SK-N-SH (cell line): ENCODE results near the gene GFOD2. TPM values are rescaled to one million over a fixed set of nuclear protein-coding genes. Genes with fewer than 3 reads are reported as not detected.

ENCODE experiments used
- CTCF ChIA-PET: fragments of 300-600, 350-600 bp; formaldehyde crosslinking; extraction: SDS; loops from one replicate; lab custom pipeline; 2021; lab: Yijun Ruan, JAX
- POLR2A ChIA-PET: fragments of 350-600 bp; sonication (Branson Sonifier 250); formaldehyde crosslinking; extraction: SDS; loops from one replicate; lab custom pipeline; 2020; ENCODE audit warnings: antibody characterized with exemption, inconsistent platforms; lab: Yijun Ruan, JAX
- DNase-seq: peaks from one replicate; pipeline ENCODE4 v3.0.0; 2012
- H2AFZ ChIP-seq: fragments of 200-600 bp; sonication (generic); 2 replicates; pipeline ENCODE4 v1.8.1; 2016; ENCODE audit warnings: antibody characterized with exemption, mild to moderate bottlenecking, low read depth
- H3F3A ChIP-seq: fragments of 200-600 bp; sonication (generic); replicated peaks from 2 replicates; pipeline ENCODE3; 2016; ENCODE audit warnings: antibody characterized with exemption, mild to moderate bottlenecking; ENCODE audit not compliant: insufficient read depth
- H3K27ac ChIP-seq, 2 experiments: fragments of 200-500 bp in 1 of 2; fragments of 200-600 bp in 1 of 2; sonication (Bioruptor generic) in 1 of 2; sonication (generic), shearing (Covaris generic) in 1 of 2; 2 replicates each; pipeline versions ENCODE4 v1.5.1 to v1.6.1; 2014 to 2016; ENCODE audit warnings: low read depth in 2 of 2, inconsistent platforms in 1 of 2, low read length in 1 of 2, mild to moderate bottlenecking in 1 of 2, mixed read lengths in 1 of 2
- H3K27me3 ChIP-seq: fragments of 200-600 bp; sonication (generic), shearing (Covaris generic); 2 replicates; pipeline ENCODE4 v1.6.1; 2016; ENCODE audit warnings: mixed run types; ENCODE audit not compliant: insufficient read depth
- H3K36me3 ChIP-seq, 2 experiments: fragments of 200-500 bp in 1 of 2; fragments of 200-600 bp in 1 of 2; sonication (Bioruptor generic) in 1 of 2; sonication (generic) in 1 of 2; replicated peaks in 1 of 2; 2 replicates each; pipeline versions ENCODE3 to v1.5.1; 2014 to 2016; ENCODE audit warnings: low read length in 1 of 2, mild to moderate bottlenecking in 1 of 2; ENCODE audit not compliant: insufficient read depth in 2 of 2, control insufficient read depth in 1 of 2
- H3K4me1 ChIP-seq, 2 experiments: fragments of 200-500 bp in 1 of 2; fragments of 200-600 bp in 1 of 2; sonication (Bioruptor generic) in 1 of 2; sonication (generic), shearing (Covaris generic) in 1 of 2; 2 replicates each; pipeline versions ENCODE4 v1.5.1 to v1.6.1; 2014 to 2016; ENCODE audit warnings: low read depth in 1 of 2, low read length in 1 of 2, mixed run types in 1 of 2; ENCODE audit not compliant: insufficient read depth in 2 of 2, control insufficient read depth in 1 of 2
- H3K4me2 ChIP-seq: fragments of 200-600 bp; sonication (generic), shearing (Covaris generic); 2 replicates; pipeline ENCODE4 v1.6.1; 2017; ENCODE audit warnings: mixed run types
- H3K4me3 ChIP-seq, 2 experiments: fragments of 200-500 bp in 1 of 2; fragments of 200-600 bp in 1 of 2; sonication (Bioruptor generic) in 1 of 2; sonication (generic), shearing (Covaris generic) in 1 of 2; 2 replicates each; pipeline versions ENCODE4 v1.5.1 to v1.8.1; 2014 to 2016; ENCODE audit warnings: low read depth in 2 of 2, inconsistent platforms in 1 of 2, low read length in 1 of 2, mild to moderate bottlenecking in 1 of 2, mixed read lengths in 1 of 2, moderate library complexity in 1 of 2
- H3K79me2 ChIP-seq: fragments of 200-600 bp; sonication (generic); 2 replicates; pipeline ENCODE4 v1.8.1; 2017; ENCODE audit warnings: mild to moderate bottlenecking; ENCODE audit not compliant: insufficient read depth
- H3K9ac ChIP-seq: fragments of 200-600 bp; sonication (generic); 2 replicates; pipeline ENCODE4 v1.6.1; 2017; ENCODE audit warnings: mixed run types
- H3K9me2 ChIP-seq: fragments of 200-600 bp; sonication (generic); 2 replicates; pipeline ENCODE4 v1.6.1; 2017; ENCODE audit warnings: mixed run types
- H3K9me3 ChIP-seq: fragments of 200-600 bp; sonication (generic); 2 replicates; pipeline ENCODE4 v1.6.1; 2017; ENCODE audit warnings: mixed run types, mild to moderate bottlenecking, moderate library complexity
- H4K20me1 ChIP-seq: fragments of 200-600 bp; sonication (generic); 2 replicates; pipeline ENCODE4 v1.6.1; 2017; ENCODE audit warnings: mild to moderate bottlenecking, mixed run types; ENCODE audit not compliant: insufficient read depth
- CHD2 ChIP-seq: fragments of 150-350 bp; IDR thresholded peaks from 2 replicates; pipeline ENCODE4 v1.6.1; 2018; ENCODE audit warnings: low read length; ENCODE audit not compliant: partially characterized antibody
- IRF3 ChIP-seq: fragments of 150-350 bp; IDR thresholded peaks from 2 replicates; pipeline ENCODE4 v1.6.1; 2016; ENCODE audit warnings: mild to moderate bottlenecking, low read depth, low read length
- MAX ChIP-seq: IDR thresholded peaks from 2 replicates; pipeline ENCODE4 v1.4.0; 2012; ENCODE audit warnings: low read depth
- MXI1 ChIP-seq: IDR thresholded peaks from 2 replicates; pipeline ENCODE4 v1.6.1; 2012; ENCODE audit warnings: mild to moderate bottlenecking, low read depth, low read length, improper control_type of control experiment
- NFIC ChIP-seq: IDR thresholded peaks from 2 replicates; pipeline ENCODE4 v1.4.0; 2012; ENCODE audit warnings: borderline replicate concordance
- RAD21 ChIP-seq: IDR thresholded peaks from 2 replicates; pipeline ENCODE4 v1.6.1; 2012; ENCODE audit warnings: mild to moderate bottlenecking, low read length
- SIN3A ChIP-seq: IDR thresholded peaks from 2 replicates; pipeline ENCODE4 v1.6.1; 2012; ENCODE audit warnings: low read depth, mild to moderate bottlenecking, low read length, moderate library complexity, borderline replicate concordance
- USF1 ChIP-seq: IDR thresholded peaks from 2 replicates; pipeline ENCODE4 v1.4.0; 2012; ENCODE audit warnings: low read depth, borderline replicate concordance
- YY1 ChIP-seq: IDR thresholded peaks from 2 replicates; pipeline ENCODE4 v1.4.0; 2012; ENCODE audit warnings: low read depth, mild to moderate bottlenecking
- ZBTB33 ChIP-seq: IDR thresholded peaks from 2 replicates; pipeline ENCODE4 v1.4.0; 2012; ENCODE audit warnings: low read depth, borderline replicate concordance
- WGBS: methylation state at CpG from one replicate; pipeline ENCODE4 v1.1.6; 2017; ENCODE audit warnings: low lambda C conversion rate; 5-methylcytosine and 5-hydroxymethylcytosine counted together
- polyA plus RNA-seq, 3 experiments: library from polyadenylated mRNA; depleted of rRNA; stranded (reverse); fragments of >200 nt; gene quantifications; 2 replicates each; pipeline ENCODE4 v1.2.3, GENCODE V29; 2012
- TF ChIP-seq, protein P1 (sequence below): fragments of 200-600 bp; sonication (generic); IDR thresholded peaks from 2 replicates; pipeline ENCODE4 v1.6.1; 2017; ENCODE audit warnings: antibody characterized with exemption, mild to moderate bottlenecking, moderate library complexity
- TF ChIP-seq, protein P2 (sequence below): IDR thresholded peaks from 2 replicates; pipeline ENCODE4; 2012

The GFOD2 gene
- polyA plus RNA-seq, 1 of the 3 experiments (the other 2 are of a cell fraction): 19.0 TPM

- ChIA-PET CTCF (interaction anchor here (0.6 to 18.3 kb wide), 36 partner anchors 8 to 260 kb away, joined by 3 to 246 read pairs (median 4); partner anchors contain the start of genes ATP6V0D1, CARMIL2, CTCF and RIPOR1), POLR2A (interaction anchor here (0.6 to 2.4 kb wide), 3 partner anchors 9 to 106 kb away, joined by 3 to 11 read pairs (median 4); partner anchors contain the start of genes ACD and CTCF)
- DNase-seq: no peak
- H3K9me3 ChIP-seq: no peaks in the 10 kb centered on the region
- peaks cover 3% of the 10 kb centered on the region; the same call in 1 of the 2 replicates for H3K79me2 ChIP-seq
- peaks cover 19 to 35% of the 10 kb centered on the region in 2 experiments; a peak in 2 of 4 replicates for H3K4me1 ChIP-seq
- no peak overlapping the region for H2AFZ ChIP-seq
- no peak overlapping the region for H3K4me3 ChIP-seq
- no peak overlapping the region for H3K9ac ChIP-seq
- TF ChIP-seq, protein P1, sequence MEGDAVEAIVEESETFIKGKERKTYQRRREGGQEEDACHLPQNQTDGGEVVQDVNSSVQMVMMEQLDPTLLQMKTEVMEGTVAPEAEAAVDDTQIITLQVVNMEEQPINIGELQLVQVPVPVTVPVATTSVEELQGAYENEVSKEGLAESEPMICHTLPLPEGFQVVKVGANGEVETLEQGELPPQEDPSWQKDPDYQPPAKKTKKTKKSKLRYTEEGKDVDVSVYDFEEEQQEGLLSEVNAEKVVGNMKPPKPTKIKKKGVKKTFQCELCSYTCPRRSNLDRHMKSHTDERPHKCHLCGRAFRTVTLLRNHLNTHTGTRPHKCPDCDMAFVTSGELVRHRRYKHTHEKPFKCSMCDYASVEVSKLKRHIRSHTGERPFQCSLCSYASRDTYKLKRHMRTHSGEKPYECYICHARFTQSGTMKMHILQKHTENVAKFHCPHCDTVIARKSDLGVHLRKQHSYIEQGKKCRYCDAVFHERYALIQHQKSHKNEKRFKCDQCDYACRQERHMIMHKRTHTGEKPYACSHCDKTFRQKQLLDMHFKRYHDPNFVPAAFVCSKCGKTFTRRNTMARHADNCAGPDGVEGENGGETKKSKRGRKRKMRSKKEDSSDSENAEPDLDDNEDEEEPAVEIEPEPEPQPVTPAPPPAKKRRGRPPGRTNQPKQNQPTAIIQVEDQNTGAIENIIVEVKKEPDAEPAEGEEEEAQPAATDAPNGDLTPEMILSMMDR: peak; percentile 10; the same call in 1 of the 2 replicates
- TF ChIP-seq NFIC: no peak
- TF ChIP-seq, all 33 proteins: peak for 1
- H3K9me2 ChIP-seq: no peaks in the 10 kb centered on the region
- H3K4me2 ChIP-seq: no peak overlapping the region
- no peaks in the 10 kb centered on the region for H3K27me3 ChIP-seq
- WGBS: 99% methylated on average over 6 of the region's 6 CpGs
- peaks cover 0 to 2% of the 10 kb centered on the region in 2 experiments for H3K36me3 ChIP-seq
- no peaks in the 10 kb centered on the region for H4K20me1 ChIP-seq
- peaks cover 14% of the 10 kb centered on the region for H3F3A ChIP-seq
- H3K27ac ChIP-seq: peak overlapping the region in 1 of 2 experiments; percentile 54; a peak in 2 of 4 replicates
Measured at GRCh38 chr16:67668495-67669157, 50.5 kb downstream of the GFOD2 start.

- H3K9me2 ChIP-seq: no peaks in the 10 kb centered on the region
- ChIA-PET POLR2A (interaction anchor here (0.6 to 2.4 kb wide), 3 partner anchors 8 to 105 kb away, joined by 3 to 11 read pairs (median 4); partner anchors contain the start of genes ACD and CTCF), CTCF (interaction anchor here (0.6 to 18.3 kb wide), 42 partner anchors 9 to 373 kb away, joined by 3 to 246 read pairs (median 4); partner anchors contain the start of genes ATP6V0D1, CARMIL2, CTCF and RIPOR1)
- H3K4me1 ChIP-seq: peaks cover 12 to 31% of the 10 kb centered on the region in 2 experiments; a peak in 2 of 4 replicates
- H3K9me3 ChIP-seq: no peaks in the 10 kb centered on the region
- peaks cover 14% of the 10 kb centered on the region for H3F3A ChIP-seq
- H3K79me2 ChIP-seq: peaks cover 3% of the 10 kb centered on the region; the same call in 1 of the 2 replicates
- peak overlapping the region; percentile 99 for H3K4me2 ChIP-seq
- H3K27me3 ChIP-seq: no peaks in the 10 kb centered on the region
- peaks cover 0 to 8% of the 10 kb centered on the region in 2 experiments for H3K36me3 ChIP-seq
- 35% methylated on average over 9 of the region's 18 CpGs for WGBS
- H4K20me1 ChIP-seq: no peaks in the 10 kb centered on the region
- no peak overlapping the region for H2AFZ ChIP-seq
- peak overlapping the region; percentile 19 to 67; a peak in 2 of 4 replicates for H3K4me3 ChIP-seq
- DNase-seq: peak; percentile 95
- H3K9ac ChIP-seq: no peak overlapping the region
- peak overlapping the region; percentile 56 to 86; a peak in 3 of 4 replicates for H3K27ac ChIP-seq
- TF ChIP-seq RAD21 (peak; percentile 74), USF1 (no peak), ZBTB33 (no peak), YY1 (no peak), IRF3 (no peak), MAX (0 out of 2 replicates have a peak, but pooled peaks have one; percentile 75), SIN3A (peak; percentile 79; the same call in 1 of the 2 replicates), MXI1 (peak; percentile 70), CHD2 (peak; percentile 51)
- TF ChIP-seq, protein P1: peak; percentile 82
- TF ChIP-seq, protein P2, sequence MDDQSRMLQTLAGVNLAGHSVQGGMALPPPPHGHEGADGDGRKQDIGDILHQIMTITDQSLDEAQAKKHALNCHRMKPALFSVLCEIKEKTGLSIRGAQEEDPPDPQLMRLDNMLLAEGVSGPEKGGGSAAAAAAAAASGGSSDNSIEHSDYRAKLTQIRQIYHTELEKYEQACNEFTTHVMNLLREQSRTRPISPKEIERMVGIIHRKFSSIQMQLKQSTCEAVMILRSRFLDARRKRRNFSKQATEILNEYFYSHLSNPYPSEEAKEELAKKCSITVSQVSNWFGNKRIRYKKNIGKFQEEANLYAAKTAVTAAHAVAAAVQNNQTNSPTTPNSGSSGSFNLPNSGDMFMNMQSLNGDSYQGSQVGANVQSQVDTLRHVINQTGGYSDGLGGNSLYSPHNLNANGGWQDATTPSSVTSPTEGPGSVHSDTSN: peak; percentile 71
Measured at GRCh38 chr16:67667817-67668494, 51.2 kb downstream of the GFOD2 start.
